AG09309 (cell line): ENCODE data around the gene IGF2R.
"Not testable (repeated sequence)": the region's sequence is repeated elsewhere in the genome, so short reads cannot be mapped to it uniquely, and the experiment has no call there.

ENCODE experiments used
- DNase-seq: peaks from one replicate; pipeline ENCODE4 v3.0.0-alpha.2; 2010; ENCODE audit warnings: low read depth
- H3K4me3 ChIP-seq: 2 replicates; pipeline ENCODE4 v1.5.1; 2011; ENCODE audit warnings: mild to moderate bottlenecking, low read depth, low read length, moderate library complexity; ENCODE audit not compliant: control insufficient read depth
- CTCF ChIP-seq: IDR thresholded peaks from 2 replicates; pipeline ENCODE4 v1.5.1; 2011; ENCODE audit warnings: mild to moderate bottlenecking, low read depth, low read length, inconsistent platforms; ENCODE audit not compliant: insufficient read depth, control insufficient read depth; ENCODE audit errors: missing control alignments

Gene IGF2R

GRCh38 chr6:160131636-160132296, 162.9 kb downstream of the IGF2R start:
- no peak for DNase-seq
- TF ChIP-seq CTCF = no peak
- no peak overlapping the region for H3K4me3 ChIP-seq

GRCh38 chr6:160132297-160132637, 163.4 kb downstream of the IGF2R start:
- no peak for TF ChIP-seq CTCF
- no peak overlapping the region for H3K4me3 ChIP-seq

GRCh38 chr6:160132776-160133338, 164.0 kb downstream of the IGF2R start:
- TF ChIP-seq CTCF = no peak
- no peak overlapping the region for H3K4me3 ChIP-seq
- peak; percentile 3 for DNase-seq

More at GRCh38 chr6:160132297-160132637, 163.4 kb downstream of the IGF2R start:
- DNase-seq = no peak

GRCh38 chr6:160133441-160134336, 164.8 kb downstream of the IGF2R start:
- H3K4me3 ChIP-seq = no peak overlapping the region

GRCh38 chr6:160134337-160134751, 165.5 kb downstream of the IGF2R start:
- not testable (repeated sequence) for DNase-seq, H3K4me3 ChIP-seq

More at GRCh38 chr6:160133441-160134336, 164.8 kb downstream of the IGF2R start:
- DNase-seq = no peak
- TF ChIP-seq CTCF = no peak

- no peak for DNase-seq
- H3K4me3 ChIP-seq = no peak overlapping the region
- TF ChIP-seq CTCF = no peak
These were observed 166.1 kb downstream of the IGF2R start for GRCh38 chr6:160134779-160135547.
